HFFc6 (cell line): ENCODE results near the gene DPPA2. TPM values are rescaled to one million over a fixed set of nuclear protein-coding genes. Genes with fewer than 3 reads are reported as not detected.
"Not testable (repeated sequence)": the region's sequence is repeated elsewhere in the genome, so short reads cannot be mapped to it uniquely, and the experiment has no call there.

Experiments used
- DNase-seq: peaks from one replicate; pipeline ENCODE4 v3.0.0-alpha.2; 2018
- H3K27ac Mint-ChIP-seq: 2 replicates; pipeline ENCODE4 v1.8.0; 2020; ENCODE audit warnings: mild to moderate bottlenecking, mixed read lengths
- H3K27me3 Mint-ChIP-seq: 2 replicates; pipeline ENCODE4 v1.8.0; 2021; ENCODE audit warnings: mild to moderate bottlenecking, moderate library complexity, mixed read lengths; ENCODE audit not compliant: insufficient read depth
- H3K36me3 Mint-ChIP-seq: 2 replicates; pipeline ENCODE4 v1.8.0; 2021; ENCODE audit warnings: low read depth, mixed read lengths
- H3K4me1 Mint-ChIP-seq: 2 replicates; pipeline ENCODE4 v1.8.0; 2020; ENCODE audit warnings: low read depth, mixed read lengths
- H3K4me3 Mint-ChIP-seq: 2 replicates; pipeline ENCODE4 v1.8.0; 2020; ENCODE audit warnings: mild to moderate bottlenecking, moderate library complexity, mixed read lengths
- H3K9me3 Mint-ChIP-seq: 2 replicates; pipeline ENCODE4 v1.8.0; 2020; ENCODE audit warnings: mild to moderate bottlenecking, mixed read lengths
- long read RNA-seq: library from polyadenylated mRNA; unstranded; transcript quantifications from one replicate; pipeline ENCODE4 v2.0.0, GENCODE V29; 2019
- total RNA-seq, 6 experiments: library from RNA; stranded (reverse); fragmentation: NEBNext Ultra II Directional; extraction: Animal tissue kit (Norgen Biotek cat#: 25700); gene quantifications; 2 replicates in 1 of 6; 3 replicates in 5 of 6; pipeline ENCODE4 v1.2.3, GENCODE V29; 2021
- TF ChIP-seq, protein P1 (sequence below): fragments of 200-600 bp; sonication (generic); IDR thresholded peaks from 2 replicates; pipeline ENCODE4 v1.5.0; 2021; ENCODE audit warnings: antibody characterized with exemption, mild to moderate bottlenecking

The DPPA2 gene
- not detected for total RNA-seq
- long read RNA-seq = 0 reads

GRCh38 chr3:109316162-109316730 lies at the start of gene DPPA2:
TSS of gene DPPA2 (minus strand) at chr3:109316517. CDS start at chr3:109314542, 1,975 bp downstream.
- TF ChIP-seq, protein P1, sequence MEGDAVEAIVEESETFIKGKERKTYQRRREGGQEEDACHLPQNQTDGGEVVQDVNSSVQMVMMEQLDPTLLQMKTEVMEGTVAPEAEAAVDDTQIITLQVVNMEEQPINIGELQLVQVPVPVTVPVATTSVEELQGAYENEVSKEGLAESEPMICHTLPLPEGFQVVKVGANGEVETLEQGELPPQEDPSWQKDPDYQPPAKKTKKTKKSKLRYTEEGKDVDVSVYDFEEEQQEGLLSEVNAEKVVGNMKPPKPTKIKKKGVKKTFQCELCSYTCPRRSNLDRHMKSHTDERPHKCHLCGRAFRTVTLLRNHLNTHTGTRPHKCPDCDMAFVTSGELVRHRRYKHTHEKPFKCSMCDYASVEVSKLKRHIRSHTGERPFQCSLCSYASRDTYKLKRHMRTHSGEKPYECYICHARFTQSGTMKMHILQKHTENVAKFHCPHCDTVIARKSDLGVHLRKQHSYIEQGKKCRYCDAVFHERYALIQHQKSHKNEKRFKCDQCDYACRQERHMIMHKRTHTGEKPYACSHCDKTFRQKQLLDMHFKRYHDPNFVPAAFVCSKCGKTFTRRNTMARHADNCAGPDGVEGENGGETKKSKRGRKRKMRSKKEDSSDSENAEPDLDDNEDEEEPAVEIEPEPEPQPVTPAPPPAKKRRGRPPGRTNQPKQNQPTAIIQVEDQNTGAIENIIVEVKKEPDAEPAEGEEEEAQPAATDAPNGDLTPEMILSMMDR = no peak
- H3K36me3 Mint-ChIP-seq = no peaks in the 10 kb centered on the region
- no peaks in the 10 kb centered on the region for H3K4me1 Mint-ChIP-seq
- no peak within 1 kb of the TSS for H3K27ac Mint-ChIP-seq
- no peak within 1 kb of the TSS for H3K4me3 Mint-ChIP-seq
- no peak for DNase-seq
- H3K9me3 Mint-ChIP-seq = no peaks in the 10 kb centered on the region; the same call in 1 of the 2 replicates
- peaks cover 3% of the 10 kb centered on the region for H3K27me3 Mint-ChIP-seq

DNA sequence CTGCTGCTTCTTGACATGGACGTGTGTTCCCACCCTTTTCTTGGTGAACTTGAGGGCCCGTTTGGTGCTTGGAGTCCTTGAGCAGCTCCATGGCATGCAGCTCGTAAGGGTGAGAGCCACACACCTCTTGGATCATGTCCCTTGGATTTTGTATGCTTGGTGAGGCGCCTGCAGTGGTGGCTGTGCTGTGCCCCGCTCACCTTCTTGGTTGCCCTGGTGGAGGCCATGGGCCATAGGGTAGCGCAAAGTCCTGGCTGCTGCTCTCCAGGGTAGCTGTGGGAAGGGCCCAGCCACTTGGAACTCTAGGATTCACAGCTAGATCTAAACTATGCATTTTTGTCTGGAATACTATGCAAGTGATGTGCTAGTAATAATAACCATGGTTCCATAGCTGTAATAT lies 47.8 kb upstream of the DPPA2 start:
- H3K4me3 Mint-ChIP-seq = no peak overlapping the region
- DNase-seq = no peak
- H3K36me3 Mint-ChIP-seq = no peaks in the 10 kb centered on the region
- TF ChIP-seq, protein P1 = no peak
- no peaks in the 10 kb centered on the region for H3K4me1 Mint-ChIP-seq
- no peaks in the 10 kb centered on the region; the same call in 1 of the 2 replicates for H3K9me3 Mint-ChIP-seq
- H3K27me3 Mint-ChIP-seq = peaks cover 3% of the 10 kb centered on the region
- H3K27ac Mint-ChIP-seq = no peak overlapping the region

GRCh38 chr3:109363634-109364033 lies 47.3 kb upstream of the DPPA2 start:
- no peaks in the 10 kb centered on the region for H3K36me3 Mint-ChIP-seq
- no peak for DNase-seq
- TF ChIP-seq, protein P1 = no peak
- no peak overlapping the region for H3K4me3 Mint-ChIP-seq
- H3K9me3 Mint-ChIP-seq = no peaks in the 10 kb centered on the region; the same call in 1 of the 2 replicates
- H3K27ac Mint-ChIP-seq = no peak overlapping the region
- H3K27me3 Mint-ChIP-seq = peaks cover 3% of the 10 kb centered on the region
- no peaks in the 10 kb centered on the region for H3K4me1 Mint-ChIP-seq

DNA sequence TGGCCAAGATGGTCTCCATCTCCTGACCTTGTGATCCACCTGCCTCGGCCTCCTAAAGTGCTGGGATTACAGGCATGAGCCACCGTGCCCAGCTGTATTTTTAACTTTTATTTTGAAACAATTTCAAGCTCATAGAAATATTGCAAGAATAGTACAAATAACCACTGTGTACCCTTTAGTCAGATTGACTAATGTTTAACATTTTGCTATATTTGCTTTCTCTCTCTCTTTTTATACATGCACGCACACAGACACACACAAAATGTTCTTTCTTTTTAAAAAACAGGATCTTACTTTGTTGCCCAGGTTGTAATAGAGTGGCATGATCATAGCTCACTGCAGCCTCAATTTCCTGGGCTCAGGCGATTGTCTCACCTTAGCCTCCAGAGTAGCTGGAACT lies 46.5 kb upstream of the DPPA2 start:
- peaks cover 1% of the 10 kb centered on the region; the same call in 1 of the 2 replicates for H3K9me3 Mint-ChIP-seq

GRCh38 chr3:109358809-109359208 lies 42.5 kb upstream of the DPPA2 start:
- not testable (repeated sequence) for H3K27me3 Mint-ChIP-seq, H3K27ac Mint-ChIP-seq, DNase-seq, H3K36me3 Mint-ChIP-seq, H3K9me3 Mint-ChIP-seq, H3K4me1 Mint-ChIP-seq, H3K4me3 Mint-ChIP-seq

More for the DNA sequence above, 46.5 kb upstream of the DPPA2 start:
- TF ChIP-seq, protein P1 = no peak
- Mint-ChIP-seq H3K27me3 (peaks cover 3% of the 10 kb centered on the region), H3K4me1 (no peaks in the 10 kb centered on the region), H3K4me3 (no peak overlapping the region), H3K27ac (no peak overlapping the region), H3K36me3 (no peaks in the 10 kb centered on the region)
- no peak for DNase-seq

DNA sequence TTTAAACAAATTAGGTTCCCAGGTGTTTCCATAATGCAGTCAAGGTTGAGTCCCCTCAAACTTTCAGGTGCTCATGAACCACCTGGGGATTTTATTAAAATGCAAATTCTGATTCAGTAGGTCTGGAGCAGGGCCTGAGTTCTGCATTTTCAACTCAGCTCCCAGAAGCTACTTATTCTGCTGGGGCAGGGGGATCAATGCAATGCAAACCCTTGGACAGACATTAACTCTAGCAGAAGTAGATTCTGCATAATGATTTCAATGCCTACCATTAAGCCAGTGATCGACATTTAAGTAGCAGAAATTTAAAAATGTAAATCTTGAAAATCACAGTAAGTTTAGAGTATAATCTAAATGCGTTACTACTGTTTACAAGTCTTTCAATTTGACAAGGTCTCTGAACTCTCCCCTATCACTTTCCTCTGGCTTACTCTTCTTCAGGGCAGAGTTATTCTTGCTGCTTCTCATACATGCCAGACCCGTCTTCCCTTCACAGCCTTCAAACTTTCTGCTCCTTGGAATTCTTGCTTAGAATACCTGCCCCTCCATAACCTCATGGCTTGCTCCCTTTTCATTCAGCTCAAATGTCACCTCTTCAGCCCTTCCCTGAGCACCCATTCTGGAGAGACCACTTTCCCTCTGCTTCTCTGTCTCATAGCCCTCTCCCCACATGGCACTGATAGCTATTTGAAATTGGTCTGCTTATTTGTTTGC lies 40.3 kb upstream of the DPPA2 start:
- Mint-ChIP-seq H3K36me3 (no peaks in the 10 kb centered on the region), H3K9me3 (peaks cover 10% of the 10 kb centered on the region; the same call in 1 of the 2 replicates), H3K4me1 (no peaks in the 10 kb centered on the region), H3K4me3 (no peak overlapping the region), H3K27me3 (peaks cover 8% of the 10 kb centered on the region), H3K27ac (no peak overlapping the region)
- TF ChIP-seq, protein P1 = no peak
- no peak for DNase-seq
